Measurements from ENCODE around the gene RNU6-9. TPM values are rescaled to one million over a fixed set of nuclear protein-coding genes. Genes with fewer than 3 reads are reported as not detected.
"Not testable (repeated sequence)": the region's sequence is repeated elsewhere in the genome, so short reads cannot be mapped to it uniquely, and the experiment has no call there.

RNU6-9 gene
- total RNA-seq, 1 experiment from 2014 or later = not detected

DNA sequence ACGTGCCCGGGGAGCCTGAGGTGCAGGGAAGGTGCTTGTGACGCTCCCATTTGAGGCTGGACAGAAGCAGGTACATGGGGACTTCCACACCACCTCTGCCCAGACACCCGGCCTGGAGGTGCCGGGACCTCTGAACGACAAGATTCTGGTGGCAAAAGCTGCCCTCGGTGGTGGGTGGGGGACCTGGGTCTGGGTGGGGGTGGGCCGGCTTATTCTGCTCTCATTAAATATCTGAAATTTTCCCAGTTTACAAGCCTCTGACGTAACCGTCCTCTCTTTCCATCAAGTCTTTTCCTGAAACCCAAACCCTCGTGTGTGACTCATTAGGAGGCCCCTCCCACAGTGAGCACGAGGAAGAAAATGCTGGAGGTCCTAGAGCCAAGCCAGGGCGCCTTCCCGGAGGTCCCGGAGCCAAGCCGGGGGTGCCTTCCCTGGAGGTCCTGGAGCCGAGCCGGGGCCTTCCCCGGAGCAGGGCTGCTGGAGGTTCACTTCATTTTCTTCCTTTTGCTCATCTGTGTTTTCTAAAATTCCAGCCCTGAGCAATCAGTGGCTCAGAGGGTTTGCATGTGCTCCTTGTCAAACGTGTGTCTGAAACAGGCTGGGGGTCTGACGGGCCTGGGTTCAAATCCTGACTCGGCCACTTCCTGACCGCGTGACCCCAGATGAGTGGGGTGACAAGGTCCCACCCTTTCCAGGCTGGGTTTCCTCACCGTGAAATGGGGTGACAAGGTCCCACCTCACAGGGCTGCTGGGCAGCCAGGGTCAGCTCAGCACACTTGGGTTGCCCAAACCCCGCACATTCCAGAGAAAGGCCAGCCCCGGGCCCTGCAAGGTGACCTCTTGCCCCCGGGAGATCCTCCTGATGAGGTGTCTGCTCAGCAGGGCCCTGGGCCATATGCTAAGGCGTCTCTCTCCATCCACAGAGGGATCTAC, 23.8 kb upstream of the RNU6-9 start:
- Histone ChIP-seq H3K27ac (no peak overlapping the region), H3K9me3 (replicated peaks) (no peaks in the 10 kb centered on the region), H3K36me3 (peaks cover 11% of the 10 kb centered on the region; the same call in 1 of the 2 replicates), H3K4me3 (no peak overlapping the region), H3K4me1 (no peaks in the 10 kb centered on the region), H3K27me3 (no peaks in the 10 kb centered on the region)
- DNase-seq = no peak

GRCh38 chr19:870314-870713, 23.0 kb upstream of the RNU6-9 start:
- H3K36me3 ChIP-seq = peaks cover 11% of the 10 kb centered on the region; the same call in 1 of the 2 replicates

DNA sequence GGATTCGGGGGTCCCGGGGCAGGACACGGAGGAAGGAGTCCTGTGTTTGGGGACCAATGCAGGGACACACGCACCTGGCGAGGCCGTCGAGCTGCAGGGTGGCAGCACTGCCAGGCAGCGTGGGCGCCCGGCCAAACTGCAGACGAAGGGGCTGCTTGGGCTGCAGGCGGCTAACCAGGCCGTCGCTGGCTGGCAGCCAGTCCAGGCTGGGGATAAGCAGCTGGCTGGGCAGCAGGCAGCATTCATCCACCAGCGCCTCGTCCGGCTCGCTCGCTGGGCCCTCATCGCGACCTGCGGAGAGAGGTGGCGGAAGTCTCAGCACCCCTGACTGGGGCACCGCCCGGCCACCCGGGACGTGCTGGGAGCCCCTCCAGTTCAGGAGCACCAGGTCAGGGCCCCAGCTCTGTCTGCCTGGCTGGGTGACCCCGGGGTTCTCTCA, 22.3 kb upstream of the RNU6-9 start:
- no peaks in the 10 kb centered on the region for H3K27me3 ChIP-seq
- no peaks in the 10 kb centered on the region for H3K4me1 ChIP-seq
- no peak overlapping the region for H3K27ac ChIP-seq
- no peak for DNase-seq
- no peak overlapping the region for H3K4me3 ChIP-seq
- no peaks in the 10 kb centered on the region for H3K9me3 ChIP-seq (replicated peaks)
- peaks cover 11% of the 10 kb centered on the region; the same call in 1 of the 2 replicates for H3K36me3 ChIP-seq

More at GRCh38 chr19:870314-870713, 23.0 kb upstream of the RNU6-9 start:
- Histone ChIP-seq H3K27me3 (no peaks in the 10 kb centered on the region), H3K9me3 (replicated peaks) (no peaks in the 10 kb centered on the region), H3K27ac (no peak overlapping the region), H3K4me1 (no peaks in the 10 kb centered on the region), H3K4me3 (no peak overlapping the region)
- DNase-seq = no peak

DNA sequence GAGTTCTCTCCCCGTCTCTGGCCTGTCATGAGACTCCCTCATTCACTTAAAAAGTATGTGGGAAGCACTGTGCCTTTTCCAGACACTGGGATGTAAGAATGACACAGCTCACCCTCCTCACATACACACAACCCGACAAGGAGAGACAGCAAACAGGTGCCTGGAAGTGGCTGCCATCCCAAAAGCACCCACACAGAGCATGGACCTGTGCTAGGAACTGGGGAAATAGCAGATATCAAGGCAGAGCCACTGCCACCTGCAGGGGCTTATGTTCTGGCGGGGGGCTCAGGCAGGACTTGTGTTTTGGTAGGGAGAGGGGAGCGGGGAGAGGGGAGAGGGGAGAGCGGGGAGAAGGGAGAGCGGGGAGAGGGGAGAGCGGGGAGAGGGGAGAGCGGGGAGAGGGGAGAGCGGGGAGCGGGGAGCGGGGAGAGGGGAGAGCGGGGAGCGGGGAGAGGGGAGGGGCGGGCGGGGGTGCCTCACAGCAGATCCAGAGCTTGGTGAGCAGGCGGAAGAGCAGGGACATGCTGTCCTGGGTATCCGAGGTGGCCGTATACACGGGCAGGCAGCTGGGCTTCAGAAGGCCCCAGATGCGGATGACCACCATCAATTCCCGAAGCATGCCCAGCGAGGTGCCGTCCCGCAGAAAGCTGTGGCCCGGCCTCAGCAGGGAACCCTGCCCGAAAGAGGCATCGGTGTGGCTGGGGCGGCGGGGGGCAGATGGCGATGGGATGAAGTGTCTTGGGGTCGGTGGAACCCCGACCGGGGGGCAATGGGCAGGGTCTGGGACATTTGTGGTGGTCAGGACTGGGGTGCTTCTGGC, 21.6 kb upstream of the RNU6-9 start:
- Histone ChIP-seq H3K36me3 (peaks cover 11% of the 10 kb centered on the region; the same call in 1 of the 2 replicates), H3K4me3 (no peak overlapping the region), H3K4me1 (no peaks in the 10 kb centered on the region), H3K9me3 (replicated peaks) (no peaks in the 10 kb centered on the region), H3K27me3 (no peaks in the 10 kb centered on the region), H3K27ac (no peak overlapping the region)
- no peak for DNase-seq

DNA sequence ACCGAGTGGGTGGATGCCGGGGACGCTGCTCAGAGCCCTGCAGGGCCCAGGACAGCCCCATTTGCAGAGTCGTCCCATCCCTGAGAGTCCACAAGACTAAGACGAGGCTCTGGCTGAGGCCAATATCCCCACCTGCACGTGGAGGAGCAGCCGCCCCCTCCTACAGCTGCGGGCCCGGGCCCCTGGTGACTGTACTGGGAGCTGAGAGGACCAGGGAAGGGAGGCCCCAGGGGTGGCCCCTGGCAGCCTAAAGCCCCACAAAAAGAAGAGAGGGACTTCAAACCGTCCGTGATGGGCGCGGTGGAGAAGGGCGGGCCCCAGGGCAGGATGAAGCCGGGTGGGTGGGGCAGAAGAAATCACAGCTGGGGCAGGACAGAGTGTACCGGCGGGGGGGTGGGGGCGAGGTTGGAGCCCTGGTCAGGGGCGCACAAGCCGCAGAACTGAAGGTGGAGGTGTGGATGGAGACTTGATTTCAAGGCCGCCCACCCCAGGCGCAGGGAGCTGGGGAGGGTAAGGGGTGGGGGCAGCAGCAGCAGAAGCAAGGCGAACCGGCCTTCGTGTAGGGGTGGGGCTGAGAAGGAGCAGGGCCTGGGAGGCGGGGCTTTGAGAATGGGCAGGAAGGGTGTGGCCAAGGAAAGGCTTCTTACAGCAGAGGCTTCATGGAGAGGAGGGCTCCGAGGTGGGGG, 20.9 kb upstream of the RNU6-9 start:
- peaks cover 10% of the 10 kb centered on the region; the same call in 1 of the 2 replicates for H3K36me3 ChIP-seq
- no peaks in the 10 kb centered on the region for H3K4me1 ChIP-seq

DNA sequence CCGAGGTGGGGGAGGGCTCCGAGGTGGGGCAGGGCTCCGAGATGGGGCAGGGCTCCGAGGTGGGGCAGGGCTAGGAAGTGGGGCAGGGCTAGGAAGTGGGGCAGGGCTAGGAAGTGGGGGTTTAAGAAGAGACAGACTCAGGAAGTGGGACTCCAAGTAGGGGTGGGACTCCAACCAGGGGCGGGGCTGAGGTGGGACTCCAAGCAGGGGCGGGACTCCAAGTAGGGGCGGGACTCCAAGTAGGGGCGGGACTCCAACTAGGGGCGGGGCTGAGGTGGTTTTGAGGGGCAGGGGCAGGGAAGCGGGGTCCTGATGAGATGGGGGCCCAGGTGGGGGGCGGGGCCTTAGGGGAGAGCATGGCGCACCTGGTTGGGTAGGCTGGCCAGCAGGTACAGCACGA, 20.2 kb upstream of the RNU6-9 start:
- peak; percentile 37 to 45 for DNase-seq
- H3K4me1 ChIP-seq = no peaks in the 10 kb centered on the region
- no peaks in the 10 kb centered on the region for H3K9me3 ChIP-seq (replicated peaks)
- H3K27me3 ChIP-seq = no peaks in the 10 kb centered on the region
- H3K27ac ChIP-seq = no peak overlapping the region
- no peak overlapping the region for H3K4me3 ChIP-seq
- H3K36me3 ChIP-seq = peaks cover 7% of the 10 kb centered on the region; the same call in 1 of the 2 replicates

More for the DNA sequence above, 20.9 kb upstream of the RNU6-9 start:
- Histone ChIP-seq H3K27me3 (no peaks in the 10 kb centered on the region), H3K4me3 (no peak overlapping the region), H3K27ac (no peak overlapping the region), H3K9me3 (replicated peaks) (no peaks in the 10 kb centered on the region)
- peak; percentile 47 to 48 for DNase-seq

- Histone ChIP-seq H3K27me3 (no peaks in the 10 kb centered on the region), H3K4me3 (no peak overlapping the region), H3K9me3 (replicated peaks) (no peaks in the 10 kb centered on the region), H3K36me3 (peaks cover 7% of the 10 kb centered on the region; the same call in 1 of the 2 replicates), H3K4me1 (no peaks in the 10 kb centered on the region), H3K27ac (no peak overlapping the region)
- DNase-seq = no peak
Measured at GRCh38 chr19:873561-874041, 19.7 kb upstream of the RNU6-9 start.

DNA sequence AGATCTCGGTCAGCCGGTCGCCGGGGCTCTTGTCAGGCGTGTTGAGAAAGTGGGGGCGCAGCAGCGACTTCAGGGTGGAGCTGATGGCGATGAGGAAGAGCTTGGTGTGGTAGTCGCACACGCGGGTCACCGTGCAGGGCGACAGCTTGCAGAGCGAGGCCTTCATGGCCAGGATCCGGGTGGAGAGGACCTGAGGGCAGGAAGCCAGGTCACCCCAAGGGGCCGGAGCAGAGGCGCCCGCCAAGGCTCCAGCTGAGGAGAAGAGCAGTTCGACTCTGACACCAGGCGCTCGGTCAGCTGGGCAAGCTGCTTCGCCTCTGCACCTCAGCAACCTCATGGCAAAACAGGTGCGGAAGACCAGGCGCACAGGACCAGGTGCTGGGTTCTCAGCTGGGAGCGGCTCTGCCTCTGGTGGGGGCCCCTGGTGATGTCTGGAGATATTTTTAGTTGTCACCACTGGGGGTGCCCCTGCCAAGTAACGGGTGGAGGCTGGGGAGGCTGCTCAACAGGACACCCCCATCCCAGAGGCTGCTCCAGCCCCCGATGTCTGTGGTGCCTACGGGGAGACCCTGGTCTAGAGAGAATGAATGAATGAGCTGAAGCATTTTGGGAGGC, 17.9 kb upstream of the RNU6-9 start:
- Histone ChIP-seq H3K4me1 (no peaks in the 10 kb centered on the region), H3K9me3 (replicated peaks) (no peaks in the 10 kb centered on the region), H3K4me3 (no peak overlapping the region), H3K36me3 (peaks cover 3% of the 10 kb centered on the region; the same call in 1 of the 2 replicates), H3K27ac (no peak overlapping the region), H3K27me3 (no peaks in the 10 kb centered on the region)
- DNase-seq = no peak

DNA sequence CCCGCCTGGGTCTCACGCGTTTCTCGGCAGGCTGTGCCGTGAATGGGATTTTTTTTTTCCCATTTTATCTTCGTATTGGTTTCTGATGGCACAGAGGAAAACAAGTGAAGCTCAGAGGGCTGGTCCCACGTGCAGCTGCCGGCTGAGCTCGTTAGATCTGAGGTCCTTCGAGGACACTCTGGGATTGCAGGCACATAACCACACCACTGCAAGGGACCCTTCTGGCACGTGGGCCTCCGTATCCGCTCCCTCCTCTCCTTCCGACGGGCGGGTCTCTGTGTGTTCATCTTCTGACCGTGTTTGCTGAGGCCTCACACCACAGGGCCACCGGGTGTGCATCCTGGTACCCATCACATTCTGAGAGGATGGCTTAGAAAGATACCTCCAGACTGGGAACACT, 17.2 kb upstream of the RNU6-9 start:
- Histone ChIP-seq H3K27me3 (no peaks in the 10 kb centered on the region), H3K9me3 (replicated peaks) (no peaks in the 10 kb centered on the region), H3K4me1 (no peaks in the 10 kb centered on the region), H3K4me3 (no peak overlapping the region), H3K36me3 (peaks cover 3% of the 10 kb centered on the region; the same call in 1 of the 2 replicates), H3K27ac (no peak overlapping the region)
- peak in 1 of 2 experiments; percentile 30 for DNase-seq

GRCh38 chr19:876780-877314, 16.4 kb upstream of the RNU6-9 start:
- no peak overlapping the region for H3K4me3 ChIP-seq
- no peaks in the 10 kb centered on the region for H3K9me3 ChIP-seq (replicated peaks)
- DNase-seq = no peak
- no peak overlapping the region for H3K27ac ChIP-seq
- no peaks in the 10 kb centered on the region for H3K4me1 ChIP-seq
- H3K36me3 ChIP-seq = peaks cover 9% of the 10 kb centered on the region
- no peaks in the 10 kb centered on the region for H3K27me3 ChIP-seq

- H3K27ac ChIP-seq; H3K27me3 ChIP-seq; DNase-seq; H3K4me3 ChIP-seq; H3K4me1 ChIP-seq; H3K9me3 ChIP-seq (replicated peaks): not testable (repeated sequence)
- peaks cover 14% of the 10 kb centered on the region for H3K36me3 ChIP-seq
Measured at GRCh38 chr19:877992-878660, 15.2 kb upstream of the RNU6-9 start.

GRCh38 chr19:878751-879561, 14.3 kb upstream of the RNU6-9 start:
- DNase-seq; H3K4me1 ChIP-seq; H3K4me3 ChIP-seq; H3K9me3 ChIP-seq (replicated peaks); H3K27me3 ChIP-seq; H3K27ac ChIP-seq: not testable (repeated sequence)
- peaks cover 14% of the 10 kb centered on the region for H3K36me3 ChIP-seq

All from SJCRH30 (cell line).